Epithelial cell of proximal tubule (primary cell): ENCODE data around the gene SLC25A10. TPM values are rescaled to one million over a fixed set of nuclear protein-coding genes. Genes with fewer than 3 reads are reported as not detected.

Experiments used
- DNase-seq: peaks from one replicate; pipeline ENCODE4 v3.0.0-alpha.2; 2011; ENCODE audit warnings: low read depth
- H3K4me3 ChIP-seq: 2 replicates; pipeline ENCODE4 v1.5.1; 2011; ENCODE audit warnings: low read depth, mild to moderate bottlenecking, low read length
- CTCF ChIP-seq: conservative IDR thresholded peaks from 2 replicates; pipeline ENCODE4 v1.5.1; 2012; ENCODE audit warnings: low read depth, mild to moderate bottlenecking, low read length
- total RNA-seq: library from RNA; depleted of rRNA; stranded (reverse); fragments of >200 nt; gene quantifications from 2 replicates; pipeline ENCODE4 v1.2.3, GENCODE V29; 2015

SLC25A10 gene
- total RNA-seq, 1 donor from 2014 or later: 60.1 TPM

GRCh38 chr17:81681672-81682071 lies 30.4 kb upstream of the SLC25A10 start:
- peak overlapping the region; percentile 1 for H3K4me3 ChIP-seq
- no peak for TF ChIP-seq CTCF
- peak; percentile 68 for DNase-seq

- DNase-seq: no peak
- peak overlapping the region; percentile 96 for H3K4me3 ChIP-seq
- TF ChIP-seq CTCF: no peak
Measured at GRCh38 chr17:81682565-81683207, 29.4 kb upstream of the SLC25A10 start.

- H3K4me3 ChIP-seq: peak overlapping the region; percentile 96
- no peak for TF ChIP-seq CTCF
- no peak for DNase-seq
Measured at GRCh38 chr17:81683208-81683583, 28.9 kb upstream of the SLC25A10 start.

- H3K4me3 ChIP-seq: peak within 1 kb of the TSS; percentile 96
- DNase-seq: peak; percentile 91
- no peak for TF ChIP-seq CTCF
Measured at GRCh38 chr17:81683584-81684441, 28.3 kb upstream of the SLC25A10 start, which contains the start of the genes ARL16 and HGS. Gene ARL16, minus strand, starts transcription at chr17:81683797. Its CDS starts 44 bp downstream, at chr17:81683753. Gene HGS, plus strand, starts transcription at chr17:81684011. Its CDS starts 56 bp downstream, at chr17:81684067.

GRCh38 chr17:81684442-81684911 lies 27.6 kb upstream of the SLC25A10 start:
- no peak for DNase-seq
- peak overlapping the region; percentile 96 for H3K4me3 ChIP-seq
- no peak for TF ChIP-seq CTCF

GRCh38 chr17:81685108-81685507 lies 27.0 kb upstream of the SLC25A10 start:
- no peak for TF ChIP-seq CTCF
- no peak for DNase-seq
- H3K4me3 ChIP-seq: peak overlapping the region; percentile 96
